Measurements from ENCODE around the gene TMEM127. TPM values are rescaled to one million over a fixed set of nuclear protein-coding genes. Genes with fewer than 3 reads are reported as not detected.

The TMEM127 gene
- total and polyA plus RNA-seq, 7 donors: 18.1 to 39.9 (median 26.1) TPM

- peaks cover 6 to 46% of the 10 kb centered on the region in 2 donors for H3K36me3 ChIP-seq (ENCODE audit: insufficient read depth in 1 of 2, low read depth in 1 of 2)
- peak overlapping the region; percentile 97 for H3K27ac ChIP-seq
- peak; percentile 85 to 91 for DNase-seq
Observed at GRCh38 chr2:96251721-96252292, 14.0 kb downstream of the TMEM127 start.

GRCh38 chr2:96250188-96250587 lies 15.6 kb downstream of the TMEM127 start:
- ATAC-seq: no peak
- peak overlapping the region; percentile 97 for H3K27ac ChIP-seq
- H3K4me3 ChIP-seq: no peak overlapping the region
- intact Hi-C loops (cut with DNase I): loop anchor here in 1 of 2 donors (5.0 kb wide), 1 partner anchor 38 kb away; no protein-coding TSS in a partner anchor
- TF ChIP-seq, protein P1, sequence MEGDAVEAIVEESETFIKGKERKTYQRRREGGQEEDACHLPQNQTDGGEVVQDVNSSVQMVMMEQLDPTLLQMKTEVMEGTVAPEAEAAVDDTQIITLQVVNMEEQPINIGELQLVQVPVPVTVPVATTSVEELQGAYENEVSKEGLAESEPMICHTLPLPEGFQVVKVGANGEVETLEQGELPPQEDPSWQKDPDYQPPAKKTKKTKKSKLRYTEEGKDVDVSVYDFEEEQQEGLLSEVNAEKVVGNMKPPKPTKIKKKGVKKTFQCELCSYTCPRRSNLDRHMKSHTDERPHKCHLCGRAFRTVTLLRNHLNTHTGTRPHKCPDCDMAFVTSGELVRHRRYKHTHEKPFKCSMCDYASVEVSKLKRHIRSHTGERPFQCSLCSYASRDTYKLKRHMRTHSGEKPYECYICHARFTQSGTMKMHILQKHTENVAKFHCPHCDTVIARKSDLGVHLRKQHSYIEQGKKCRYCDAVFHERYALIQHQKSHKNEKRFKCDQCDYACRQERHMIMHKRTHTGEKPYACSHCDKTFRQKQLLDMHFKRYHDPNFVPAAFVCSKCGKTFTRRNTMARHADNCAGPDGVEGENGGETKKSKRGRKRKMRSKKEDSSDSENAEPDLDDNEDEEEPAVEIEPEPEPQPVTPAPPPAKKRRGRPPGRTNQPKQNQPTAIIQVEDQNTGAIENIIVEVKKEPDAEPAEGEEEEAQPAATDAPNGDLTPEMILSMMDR (IDR thresholded peaks at IDR 0.05): no peak
- DNase-seq: no peak
- WGBS, 3 donors: 75 to 90% (median 79%) methylated on average over 6 of the region's 6 CpGs
- H3K27me3 ChIP-seq (ENCODE audit: insufficient read depth in 3 of 3, low read length in 2 of 3): no peaks in the 10 kb centered on the region
- no peaks in the 10 kb centered on the region for H3K9me3 ChIP-seq
- H3K36me3 ChIP-seq (ENCODE audit: insufficient read depth in 1 of 2, low read depth in 1 of 2): peaks cover 6 to 36% of the 10 kb centered on the region in 2 donors
- H3K4me1 ChIP-seq: peaks cover 77% of the 10 kb centered on the region

More at GRCh38 chr2:96251721-96252292, 14.0 kb downstream of the TMEM127 start:
- intact Hi-C loops (cut with DNase I): loop anchor here in 1 of 2 donors (5.0 kb wide), 1 partner anchor 40 kb away; no protein-coding TSS in a partner anchor
- peak; percentile 95 to 97 (median 96) for ATAC-seq
- TF ChIP-seq, protein P1 (IDR thresholded peaks at IDR 0.05): no peak
- Histone ChIP-seq H3K4me1 (peaks cover 84% of the 10 kb centered on the region), H3K4me3 (peak overlapping the region; percentile 45), H3K27me3 (ENCODE audit: insufficient read depth in 3 of 3, low read length in 2 of 3) (no peaks in the 10 kb centered on the region), H3K9me3 (no peaks in the 10 kb centered on the region)
- WGBS, 3 donors: 21 to 41% (median 26%) methylated on average over 6 of the region's 6 CpGs

- TF ChIP-seq, protein P1 (IDR thresholded peaks at IDR 0.05): no peak
- Histone ChIP-seq H3K27me3 (ENCODE audit: insufficient read depth in 3 of 3, low read length in 2 of 3) (no peaks in the 10 kb centered on the region), H3K4me1 (peaks cover 72% of the 10 kb centered on the region), H3K27ac (peak overlapping the region; percentile 97), H3K9me3 (no peaks in the 10 kb centered on the region), H3K4me3 (no peak overlapping the region), H3K36me3 (ENCODE audit: insufficient read depth in 1 of 2, low read depth in 1 of 2) (peaks cover 6 to 31% of the 10 kb centered on the region in 2 donors)
- DNase-seq (peak in 1 of 2 donors; percentile 37), ATAC-seq (no peak)
- intact Hi-C loops (cut with DNase I): loop anchor here in 1 of 2 donors (5.0 kb wide), 1 partner anchor 37 kb away; no protein-coding TSS in a partner anchor
- 57 to 75% (median 72%) methylated on average over 9 of the region's 9 CpGs for WGBS, 3 donors
Observed at GRCh38 chr2:96249654-96250053, 16.1 kb downstream of the TMEM127 start.

DNA sequence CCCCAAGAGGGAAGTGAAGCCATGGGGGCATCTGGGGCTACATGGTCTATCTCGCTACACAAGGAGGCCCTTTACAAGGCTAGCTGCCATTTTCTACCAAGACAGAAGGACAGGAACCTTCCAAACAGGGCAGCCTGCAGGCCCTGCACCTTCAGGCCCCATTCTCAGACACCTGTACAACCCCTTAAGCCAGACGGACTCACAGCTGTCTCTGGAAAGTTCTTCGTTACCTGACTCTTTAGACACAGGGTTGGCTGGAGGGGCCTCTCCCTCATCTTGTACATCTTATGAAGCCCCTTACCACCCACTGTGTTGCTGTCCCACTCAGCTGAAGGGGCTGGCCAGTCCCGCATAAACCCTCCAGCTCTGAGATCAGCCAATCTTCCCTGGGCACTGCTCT lies 17.2 kb downstream of the TMEM127 start:
- Histone ChIP-seq H3K27ac (no peak overlapping the region), H3K9me3 (no peaks in the 10 kb centered on the region), H3K4me1 (peaks cover 62% of the 10 kb centered on the region), H3K27me3 (ENCODE audit: insufficient read depth in 3 of 3, low read length in 2 of 3) (no peaks in the 10 kb centered on the region), H3K4me3 (no peak overlapping the region), H3K36me3 (ENCODE audit: insufficient read depth in 1 of 2, low read depth in 1 of 2) (peaks cover 4 to 20% of the 10 kb centered on the region in 2 donors)
- TF ChIP-seq, protein P1 (IDR thresholded peaks at IDR 0.05): no peak
- ATAC-seq (no peak), DNase-seq (no peak)
- intact Hi-C loops (cut with DNase I): no loop called here
- WGBS, 3 donors: 89 to 96% (median 89%) methylated on average over 4 of the region's 4 CpGs

All from psoas muscle (tissue), 8 donors.